GM23338 (cell line): ENCODE results near the gene LSM5.

ENCODE experiments used
- EZH2 ChIP-seq: fragments of 200-600 bp; sonication (generic); IDR thresholded peaks from one replicate; pipeline ENCODE4 v1.8.0; 2017; ENCODE audit warnings: antibody characterized with exemption, mild to moderate bottlenecking, low read depth; ENCODE audit not compliant: unreplicated experiment
- EZH2phosphoT487 ChIP-seq: fragments of 200-600 bp; sonication (generic); IDR thresholded peaks from one replicate; pipeline ENCODE4 v1.8.1; 2018; ENCODE audit warnings: antibody characterized with exemption; ENCODE audit not compliant: unreplicated experiment
- JUNB ChIP-seq: IDR thresholded peaks from one replicate; pipeline ENCODE4 v1.6.1; 2016; ENCODE audit warnings: antibody characterized with exemption; ENCODE audit not compliant: unreplicated experiment
- POLR2AphosphoS5 ChIP-seq: IDR thresholded peaks from 2 replicates; pipeline ENCODE4 v1.6.1; 2016; ENCODE audit warnings: antibody characterized with exemption, low read depth
- REST ChIP-seq: IDR thresholded peaks from one replicate; pipeline ENCODE4 v1.6.1; 2018; ENCODE audit warnings: antibody characterized with exemption; ENCODE audit not compliant: unreplicated experiment
- TF ChIP-seq, protein P1 (sequence below), 2 experiments: fragments of 200-600 bp in 1 of 2; sonication (generic) in 1 of 2; conservative IDR thresholded peaks; 2 replicates each; pipeline versions ENCODE4 v1.5.1 to v1.6.1; 2016 to 2017; ENCODE audit warnings: antibody characterized with exemption in 2 of 2, low read depth in 2 of 2, mild to moderate bottlenecking in 2 of 2, moderate library complexity in 1 of 2

- TF ChIP-seq EZH2phosphoT487 (no peak), EZH2 (no peak), POLR2AphosphoS5 (no peak), JUNB (no peak), REST (no peak)
- TF ChIP-seq, protein P1, sequence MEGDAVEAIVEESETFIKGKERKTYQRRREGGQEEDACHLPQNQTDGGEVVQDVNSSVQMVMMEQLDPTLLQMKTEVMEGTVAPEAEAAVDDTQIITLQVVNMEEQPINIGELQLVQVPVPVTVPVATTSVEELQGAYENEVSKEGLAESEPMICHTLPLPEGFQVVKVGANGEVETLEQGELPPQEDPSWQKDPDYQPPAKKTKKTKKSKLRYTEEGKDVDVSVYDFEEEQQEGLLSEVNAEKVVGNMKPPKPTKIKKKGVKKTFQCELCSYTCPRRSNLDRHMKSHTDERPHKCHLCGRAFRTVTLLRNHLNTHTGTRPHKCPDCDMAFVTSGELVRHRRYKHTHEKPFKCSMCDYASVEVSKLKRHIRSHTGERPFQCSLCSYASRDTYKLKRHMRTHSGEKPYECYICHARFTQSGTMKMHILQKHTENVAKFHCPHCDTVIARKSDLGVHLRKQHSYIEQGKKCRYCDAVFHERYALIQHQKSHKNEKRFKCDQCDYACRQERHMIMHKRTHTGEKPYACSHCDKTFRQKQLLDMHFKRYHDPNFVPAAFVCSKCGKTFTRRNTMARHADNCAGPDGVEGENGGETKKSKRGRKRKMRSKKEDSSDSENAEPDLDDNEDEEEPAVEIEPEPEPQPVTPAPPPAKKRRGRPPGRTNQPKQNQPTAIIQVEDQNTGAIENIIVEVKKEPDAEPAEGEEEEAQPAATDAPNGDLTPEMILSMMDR (conservative IDR thresholded peaks at IDR 0.05; ENCODE audit: low read depth in 2 of 2) = no peak
Observed at GRCh38 chr7:32474008-32474407, 16.2 kb downstream of the LSM5 start.
